Measurements from ENCODE around the gene GIMAP1. TPM values are rescaled to one million over a fixed set of nuclear protein-coding genes. Genes with fewer than 3 reads are reported as not detected.

Gene GIMAP1
- total RNA-seq, 1 donor from 2014 or later: not detected

DNA sequence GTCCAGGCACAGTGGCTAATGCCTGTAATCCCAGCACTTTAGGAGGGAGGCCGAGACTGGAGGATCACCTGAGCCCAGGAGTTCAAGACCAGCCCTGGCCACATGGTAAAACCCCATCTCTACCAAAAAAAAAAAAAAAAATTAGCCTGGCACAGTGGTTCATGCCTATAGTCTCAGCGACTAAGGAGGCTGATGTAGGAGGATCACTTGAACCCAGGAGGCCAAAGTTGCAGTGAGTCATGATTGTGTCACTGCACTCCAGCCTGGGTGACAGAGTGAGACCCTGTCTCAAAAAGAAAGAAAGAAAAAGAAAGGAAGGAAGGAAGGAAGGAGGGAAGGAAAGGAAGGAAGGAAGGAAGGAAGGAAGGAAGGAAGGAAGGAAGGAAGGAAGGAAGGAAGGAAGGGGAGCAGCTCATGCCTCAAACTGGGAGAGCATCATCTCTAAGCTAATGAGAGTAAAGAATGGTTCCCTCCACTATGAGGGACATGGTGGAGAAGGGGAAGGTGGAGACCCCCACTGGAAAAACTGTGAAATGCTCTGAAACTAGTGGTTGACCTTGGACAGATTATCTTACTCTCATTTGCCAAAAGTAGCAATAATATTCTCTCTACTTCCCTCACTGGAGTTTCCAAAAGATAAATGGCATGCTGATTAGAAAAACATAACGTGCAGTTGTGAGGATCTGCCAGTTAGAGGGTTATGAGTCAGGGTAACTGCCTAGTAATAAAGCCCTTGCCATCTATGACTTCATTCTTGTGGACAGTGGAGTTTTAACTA lies 37.6 kb downstream of the GIMAP1 start:
- no peak for DNase-seq
- H3K4me1 Mint-ChIP-seq (ENCODE audit: low read depth, unreplicated experiment): no peaks in the 10 kb centered on the region
- H3K36me3 Mint-ChIP-seq (ENCODE audit: unreplicated experiment): no peaks in the 10 kb centered on the region
- H3K9me3 Mint-ChIP-seq (ENCODE audit: unreplicated experiment): no peaks in the 10 kb centered on the region
- TF ChIP-seq, protein P1, sequence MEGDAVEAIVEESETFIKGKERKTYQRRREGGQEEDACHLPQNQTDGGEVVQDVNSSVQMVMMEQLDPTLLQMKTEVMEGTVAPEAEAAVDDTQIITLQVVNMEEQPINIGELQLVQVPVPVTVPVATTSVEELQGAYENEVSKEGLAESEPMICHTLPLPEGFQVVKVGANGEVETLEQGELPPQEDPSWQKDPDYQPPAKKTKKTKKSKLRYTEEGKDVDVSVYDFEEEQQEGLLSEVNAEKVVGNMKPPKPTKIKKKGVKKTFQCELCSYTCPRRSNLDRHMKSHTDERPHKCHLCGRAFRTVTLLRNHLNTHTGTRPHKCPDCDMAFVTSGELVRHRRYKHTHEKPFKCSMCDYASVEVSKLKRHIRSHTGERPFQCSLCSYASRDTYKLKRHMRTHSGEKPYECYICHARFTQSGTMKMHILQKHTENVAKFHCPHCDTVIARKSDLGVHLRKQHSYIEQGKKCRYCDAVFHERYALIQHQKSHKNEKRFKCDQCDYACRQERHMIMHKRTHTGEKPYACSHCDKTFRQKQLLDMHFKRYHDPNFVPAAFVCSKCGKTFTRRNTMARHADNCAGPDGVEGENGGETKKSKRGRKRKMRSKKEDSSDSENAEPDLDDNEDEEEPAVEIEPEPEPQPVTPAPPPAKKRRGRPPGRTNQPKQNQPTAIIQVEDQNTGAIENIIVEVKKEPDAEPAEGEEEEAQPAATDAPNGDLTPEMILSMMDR (IDR thresholded peaks at IDR 0.05; ENCODE audit: partially characterized antibody, unreplicated experiment): peak; percentile 28
- H3K27me3 Mint-ChIP-seq (ENCODE audit: unreplicated experiment): peaks cover 10% of the 10 kb centered on the region
- no peak overlapping the region for H3K27ac Mint-ChIP-seq (ENCODE audit: unreplicated experiment)
- no peak overlapping the region for H3K4me3 Mint-ChIP-seq (ENCODE audit: unreplicated experiment)

DNA sequence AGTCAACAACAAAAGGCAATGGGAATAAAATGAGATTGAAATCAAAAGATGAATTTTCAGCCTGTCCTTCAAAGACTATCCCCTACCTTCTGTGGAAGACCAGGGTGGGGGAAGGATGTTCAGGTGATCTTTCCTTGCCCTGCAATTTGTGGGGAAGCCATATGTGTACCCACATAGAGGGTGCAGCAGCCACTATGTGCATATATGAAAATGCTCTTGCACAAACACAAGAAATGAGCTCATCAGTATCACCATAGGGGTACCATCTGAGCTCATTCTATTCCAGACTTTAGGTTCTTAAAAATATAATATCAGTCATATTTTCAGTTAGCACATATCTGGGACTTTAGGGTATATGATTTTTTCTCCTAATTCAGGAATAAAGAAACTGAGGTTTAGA lies 38.5 kb downstream of the GIMAP1 start:
- Mint-ChIP-seq H3K4me3 (ENCODE audit: unreplicated experiment) (no peak overlapping the region), H3K27me3 (ENCODE audit: unreplicated experiment) (peaks cover 5% of the 10 kb centered on the region), H3K36me3 (ENCODE audit: unreplicated experiment) (no peaks in the 10 kb centered on the region), H3K27ac (ENCODE audit: unreplicated experiment) (no peak overlapping the region), H3K4me1 (ENCODE audit: low read depth, unreplicated experiment) (no peaks in the 10 kb centered on the region), H3K9me3 (ENCODE audit: unreplicated experiment) (no peaks in the 10 kb centered on the region)
- TF ChIP-seq, protein P1 (IDR thresholded peaks at IDR 0.05; ENCODE audit: partially characterized antibody, unreplicated experiment): no peak
- no peak for DNase-seq

DNA sequence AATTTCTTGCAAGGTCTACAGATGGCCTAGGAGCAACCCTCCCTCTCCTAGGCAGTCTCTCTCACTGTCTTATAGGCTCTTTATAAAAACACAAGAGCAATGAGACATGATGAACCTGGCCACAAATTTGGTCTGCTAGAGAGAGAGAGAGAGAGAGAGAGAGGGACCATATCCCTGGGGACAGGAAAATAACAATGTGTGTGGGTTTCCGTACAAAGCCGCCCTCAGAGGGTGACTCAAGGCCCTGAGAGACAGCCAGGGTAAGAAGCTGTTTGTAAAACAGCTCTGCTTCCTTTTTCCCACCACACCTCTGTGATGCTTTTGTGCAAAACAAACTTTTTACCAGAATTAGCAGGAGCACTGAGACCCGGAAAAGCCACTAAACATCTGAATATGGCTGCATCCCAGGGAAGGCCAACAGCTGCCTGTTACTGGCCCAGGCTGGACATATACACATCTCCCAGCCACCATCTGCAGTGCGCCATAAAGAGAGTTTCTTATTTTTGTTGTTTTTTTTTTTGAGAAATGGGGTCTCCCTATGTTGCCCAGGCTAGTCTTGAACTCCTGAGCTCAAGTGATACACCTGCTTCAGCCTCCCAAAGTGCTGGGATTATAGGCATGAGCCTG lies 39.2 kb downstream of the GIMAP1 start:
- no peak for DNase-seq
- H3K36me3 Mint-ChIP-seq (ENCODE audit: unreplicated experiment): no peaks in the 10 kb centered on the region
- TF ChIP-seq, protein P1 (IDR thresholded peaks at IDR 0.05; ENCODE audit: partially characterized antibody, unreplicated experiment): no peak
- peaks cover 3% of the 10 kb centered on the region for H3K27me3 Mint-ChIP-seq (ENCODE audit: unreplicated experiment)
- no peak overlapping the region for H3K4me3 Mint-ChIP-seq (ENCODE audit: unreplicated experiment)
- no peaks in the 10 kb centered on the region for H3K4me1 Mint-ChIP-seq (ENCODE audit: low read depth, unreplicated experiment)
- H3K9me3 Mint-ChIP-seq (ENCODE audit: unreplicated experiment): no peaks in the 10 kb centered on the region
- no peak overlapping the region for H3K27ac Mint-ChIP-seq (ENCODE audit: unreplicated experiment)

DNA sequence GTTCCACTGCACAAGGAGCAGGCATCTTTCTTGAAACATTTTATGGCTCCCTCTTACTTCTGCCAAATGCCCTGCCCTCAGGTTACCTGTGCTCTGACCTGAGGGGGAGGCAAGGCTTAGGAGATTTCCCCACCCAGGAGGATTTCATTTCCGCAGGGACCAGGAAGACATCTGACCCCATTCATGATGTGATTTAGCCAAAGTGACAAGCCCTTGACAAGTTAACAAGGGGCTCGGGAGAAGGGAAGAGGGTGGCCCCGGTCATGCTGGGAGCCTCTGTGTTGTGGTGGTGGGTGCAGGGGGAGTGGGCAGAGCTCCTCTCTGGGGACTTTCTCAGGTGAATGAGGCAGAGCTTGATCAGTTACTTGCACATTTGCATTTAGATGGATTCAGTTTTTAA lies 39.8 kb downstream of the GIMAP1 start:
- Mint-ChIP-seq H3K36me3 (ENCODE audit: unreplicated experiment) (no peaks in the 10 kb centered on the region), H3K4me1 (ENCODE audit: low read depth, unreplicated experiment) (no peaks in the 10 kb centered on the region), H3K27me3 (ENCODE audit: unreplicated experiment) (peaks cover 3% of the 10 kb centered on the region), H3K4me3 (ENCODE audit: unreplicated experiment) (no peak overlapping the region), H3K27ac (ENCODE audit: unreplicated experiment) (no peak overlapping the region), H3K9me3 (ENCODE audit: unreplicated experiment) (no peaks in the 10 kb centered on the region)
- TF ChIP-seq, protein P1 (IDR thresholded peaks at IDR 0.05; ENCODE audit: partially characterized antibody, unreplicated experiment): no peak
- DNase-seq: no peak

GRCh38 chr7:150756858-150757257 lies 40.4 kb downstream of the GIMAP1 start:
- H3K4me1 Mint-ChIP-seq (ENCODE audit: low read depth, unreplicated experiment): no peaks in the 10 kb centered on the region
- H3K9me3 Mint-ChIP-seq (ENCODE audit: unreplicated experiment): no peaks in the 10 kb centered on the region
- no peak for DNase-seq
- H3K27ac Mint-ChIP-seq (ENCODE audit: unreplicated experiment): no peak overlapping the region
- peaks cover 3% of the 10 kb centered on the region for H3K27me3 Mint-ChIP-seq (ENCODE audit: unreplicated experiment)
- TF ChIP-seq, protein P1 (IDR thresholded peaks at IDR 0.05; ENCODE audit: partially characterized antibody, unreplicated experiment): no peak
- no peak overlapping the region for H3K4me3 Mint-ChIP-seq (ENCODE audit: unreplicated experiment)
- H3K36me3 Mint-ChIP-seq (ENCODE audit: unreplicated experiment): no peaks in the 10 kb centered on the region
